ENCODE data around the gene EXOSC6. TPM values are rescaled to one million over a fixed set of nuclear protein-coding genes. Genes with fewer than 3 reads are reported as not detected.
"Not testable (repeated sequence)": the region's sequence is repeated elsewhere in the genome, so short reads cannot be mapped to it uniquely, and the experiment has no call there.

EXOSC6 gene
- total RNA-seq, 1 donor from 2014 or later = 33.4 TPM

GRCh38 chr16:70199170-70199569, 52.6 kb downstream of the EXOSC6 start:
- DNase-seq (ENCODE audit: low read depth) = not testable (repeated sequence)

- not testable (repeated sequence) for DNase-seq (ENCODE audit: low read depth)
Observed at GRCh38 chr16:70198666-70199065, 53.1 kb downstream of the EXOSC6 start.

GRCh38 chr16:70198230-70198629, 53.5 kb downstream of the EXOSC6 start:
- not testable (repeated sequence) for DNase-seq (ENCODE audit: low read depth)

GRCh38 chr16:70197611-70198010, 54.1 kb downstream of the EXOSC6 start:
- DNase-seq (ENCODE audit: low read depth) = not testable (repeated sequence)

Other genes with a start within 250 kb of the EXOSC6 start
- 13.6 and 15.6 TPM in 2 replicates for gene PDPR, start 137.6 kb downstream of the EXOSC6 start, total RNA-seq
- 0.16 and 0.43 TPM in 2 replicates for gene CLEC18C, start 78.2 kb downstream of the EXOSC6 start, total RNA-seq
- 91.5 and 92.1 TPM in 2 replicates for gene AARS1, start 37.6 kb upstream of the EXOSC6 start, total RNA-seq
- gene DDX19B, start 47.2 kb upstream of the EXOSC6 start, total RNA-seq = 20.7 and 22.3 TPM in 2 replicates
- gene DDX19A, start 95.0 kb upstream of the EXOSC6 start, total RNA-seq = 43.2 and 43.7 TPM in 2 replicates
- gene ST3GAL2, start 187.2 kb upstream of the EXOSC6 start, total RNA-seq = 14.4 and 16.5 TPM in 2 replicates
- 11.4 and 16.8 TPM in 2 replicates for gene FCSK, start 202.7 kb upstream of the EXOSC6 start, total RNA-seq